NK-92 (cell line): Measurements from ENCODE around the gene NOL12.
A peak's percentile ranks its signal among the peaks of the same experiment; 100 is the strongest.

Source experiments
- DNase-seq: peaks from one replicate; lab custom pipeline; 2025; ENCODE audit not compliant: unreplicated experiment; lab: John Stamatoyannopoulos, UW

Gene NOL12

GRCh38 chr22:37659066-37659896 lies 26.9 kb upstream of the NOL12 start:
- DNase-seq: no peak

- DNase-seq: no peak
Measured at GRCh38 chr22:37659897-37660708, 26.0 kb upstream of the NOL12 start.

GRCh38 chr22:37660709-37661045 lies 25.5 kb upstream of the NOL12 start:
- DNase-seq: no peak

GRCh38 chr22:37661160-37661924 lies 24.8 kb upstream of the NOL12 start:
- DNase-seq: no peak

- no peak for DNase-seq
Measured at GRCh38 chr22:37662039-37662438, 24.1 kb upstream of the NOL12 start.

GRCh38 chr22:37663521-37664140 lies 22.5 kb upstream of the NOL12 start:
- no peak for DNase-seq

- DNase-seq: no peak
Measured at GRCh38 chr22:37664249-37665101, 21.7 kb upstream of the NOL12 start.

- no peak for DNase-seq
Measured at GRCh38 chr22:37665487-37665886, 20.7 kb upstream of the NOL12 start.

- no peak for DNase-seq
Measured at GRCh38 chr22:37669586-37669985, 16.6 kb upstream of the NOL12 start.

GRCh38 chr22:37672206-37672919 lies 13.8 kb upstream of the NOL12 start:
- DNase-seq: no peak

- no peak for DNase-seq
Measured at GRCh38 chr22:37672920-37673455, 13.2 kb upstream of the NOL12 start.

- no peak for DNase-seq
Measured at GRCh38 chr22:37674248-37674647, 11.9 kb upstream of the NOL12 start.

- DNase-seq: no peak
Measured at GRCh38 chr22:37674951-37675929, 10.9 kb upstream of the NOL12 start, which contains the start of gene LGALS1. LGALS1 (plus strand) TSS chr22:37675636; CDS start chr22:37675703, 67 bp downstream.

- no peak for DNase-seq
Measured at GRCh38 chr22:37675930-37676735, 10.0 kb upstream of the NOL12 start.

GRCh38 chr22:37676736-37677492 lies 9.2 kb upstream of the NOL12 start:
- DNase-seq: peak; percentile 25

GRCh38 chr22:37677493-37677974 lies 8.6 kb upstream of the NOL12 start:
- DNase-seq: no peak
